MCF 10A (cell line): ENCODE results near the gene KIF4A. TPM values are rescaled to one million over a fixed set of nuclear protein-coding genes. Genes with fewer than 3 reads are reported as not detected.

Experiments
- BruUV-seq: library from RNA; stranded (reverse); fragments of 400-500 nt; replicated peaks from 2 replicates; lab custom pipeline; 2021; lab: Mats Ljungman, UMichigan
- CTCF ChIA-PET: fragments of 300-600 bp; sonication (Branson Sonifier 250); formaldehyde crosslinking; extraction: SDS; loops from one replicate; lab custom pipeline; 2021; ENCODE audit warnings: antibody characterized with exemption, inconsistent platforms; lab: Yijun Ruan, JAX
- POLR2A ChIA-PET: fragments of 300-600, 350-650 bp; sonication (Branson Sonifier 250); formaldehyde crosslinking; extraction: SDS; loops from one replicate; lab custom pipeline; 2020; ENCODE audit warnings: antibody characterized with exemption, inconsistent platforms; lab: Yijun Ruan, JAX
- DNase-seq: peaks from one replicate; pipeline ENCODE4 v3.0.0-alpha.2; 2018; ENCODE audit not compliant: unreplicated experiment
- H3K27ac Mint-ChIP-seq: one replicate; pipeline ENCODE4 v1.8.0; 2022; ENCODE audit warnings: mild to moderate bottlenecking, low read depth, mixed read lengths; ENCODE audit not compliant: unreplicated experiment
- H3K27me3 Mint-ChIP-seq: one replicate; pipeline ENCODE4 v1.8.0; 2022; ENCODE audit warnings: mixed read lengths; ENCODE audit not compliant: insufficient read depth, unreplicated experiment
- H3K36me3 Mint-ChIP-seq: one replicate; pipeline ENCODE4 v1.8.0; 2022; ENCODE audit warnings: mild to moderate bottlenecking, moderate library complexity, mixed read lengths; ENCODE audit not compliant: insufficient read depth, unreplicated experiment
- H3K4me1 Mint-ChIP-seq: one replicate; pipeline ENCODE4 v1.8.0; 2022; ENCODE audit warnings: mixed read lengths; ENCODE audit not compliant: insufficient read depth, unreplicated experiment
- H3K4me3 Mint-ChIP-seq: one replicate; pipeline ENCODE4 v1.8.0; 2022; ENCODE audit warnings: mild to moderate bottlenecking, moderate library complexity, mixed read lengths; ENCODE audit not compliant: unreplicated experiment
- H3K9me3 Mint-ChIP-seq: one replicate; pipeline ENCODE4 v1.8.0; 2022; ENCODE audit warnings: mixed read lengths; ENCODE audit not compliant: unreplicated experiment
- intact Hi-C: fragments of 100-400 bp; cut with micrococcal nuclease; formaldehyde crosslinking; loops from 2 replicates; pipeline ENCODE4 v1.14.1; 2022
- total RNA-seq: library from RNA; stranded (reverse); gene quantifications from 2 replicates; pipeline ENCODE4 v1.2.3, GENCODE V29; 2022
- TF ChIP-seq, protein P1 (sequence below): fragments of 200-600 bp; IDR thresholded peaks from one replicate; pipeline ENCODE4 v1.8.0; 2022; ENCODE audit warnings: antibody characterized with exemption, mild to moderate bottlenecking; ENCODE audit not compliant: unreplicated experiment

Gene KIF4A
- total RNA-seq, 1 experiment from 2014 or later = 19.0 TPM

DNA sequence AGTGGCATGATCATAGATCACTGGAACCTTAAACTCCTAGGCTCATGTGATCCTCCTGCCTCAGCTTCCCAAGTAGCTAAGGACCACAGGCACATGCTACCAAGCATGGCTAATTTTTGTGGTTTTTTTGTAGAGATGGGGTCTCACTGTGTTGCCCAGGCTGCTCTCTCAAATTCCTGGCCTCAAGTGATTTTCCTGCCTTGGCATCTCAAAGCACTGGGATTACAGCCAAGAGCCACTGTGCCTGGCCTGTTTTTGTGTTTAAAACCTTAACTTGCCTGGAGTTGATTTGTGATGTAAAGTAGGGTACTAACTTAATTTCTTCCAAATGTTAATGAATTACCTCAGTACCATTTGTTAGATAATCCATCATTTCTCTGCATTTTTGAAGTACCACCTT, 177.1 kb downstream of the KIF4A start:
- POLR2A ChIA-PET = no interaction called here
- intact Hi-C loops = no loop called here

DNA sequence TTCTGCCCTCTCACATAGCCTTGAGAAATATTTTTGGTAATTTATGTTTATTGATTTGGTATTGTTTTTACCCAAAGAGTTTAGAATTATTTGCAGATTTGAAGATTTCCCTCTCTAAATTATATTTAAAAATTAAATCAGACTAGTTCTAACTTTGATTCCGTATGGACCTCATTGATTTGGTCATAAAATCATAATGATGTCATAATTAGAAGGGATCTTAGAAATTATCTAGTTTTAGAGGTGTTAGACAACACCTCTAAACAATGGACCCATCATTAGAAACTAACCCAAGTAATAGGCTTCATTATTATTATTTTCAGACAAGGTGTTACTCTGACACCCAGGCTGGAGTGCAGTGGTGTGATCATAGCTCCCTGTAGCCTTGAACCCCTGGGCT, 178.8 kb downstream of the KIF4A start:
- CTCF ChIA-PET = no interaction called here
- H3K27me3 Mint-ChIP-seq = peaks cover 39% of the 10 kb centered on the region
- H3K36me3 Mint-ChIP-seq = peaks cover 7% of the 10 kb centered on the region
- no peak overlapping the region for H3K27ac Mint-ChIP-seq
- TF ChIP-seq, protein P1, sequence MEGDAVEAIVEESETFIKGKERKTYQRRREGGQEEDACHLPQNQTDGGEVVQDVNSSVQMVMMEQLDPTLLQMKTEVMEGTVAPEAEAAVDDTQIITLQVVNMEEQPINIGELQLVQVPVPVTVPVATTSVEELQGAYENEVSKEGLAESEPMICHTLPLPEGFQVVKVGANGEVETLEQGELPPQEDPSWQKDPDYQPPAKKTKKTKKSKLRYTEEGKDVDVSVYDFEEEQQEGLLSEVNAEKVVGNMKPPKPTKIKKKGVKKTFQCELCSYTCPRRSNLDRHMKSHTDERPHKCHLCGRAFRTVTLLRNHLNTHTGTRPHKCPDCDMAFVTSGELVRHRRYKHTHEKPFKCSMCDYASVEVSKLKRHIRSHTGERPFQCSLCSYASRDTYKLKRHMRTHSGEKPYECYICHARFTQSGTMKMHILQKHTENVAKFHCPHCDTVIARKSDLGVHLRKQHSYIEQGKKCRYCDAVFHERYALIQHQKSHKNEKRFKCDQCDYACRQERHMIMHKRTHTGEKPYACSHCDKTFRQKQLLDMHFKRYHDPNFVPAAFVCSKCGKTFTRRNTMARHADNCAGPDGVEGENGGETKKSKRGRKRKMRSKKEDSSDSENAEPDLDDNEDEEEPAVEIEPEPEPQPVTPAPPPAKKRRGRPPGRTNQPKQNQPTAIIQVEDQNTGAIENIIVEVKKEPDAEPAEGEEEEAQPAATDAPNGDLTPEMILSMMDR = no peak
- POLR2A ChIA-PET = interaction anchor here (0.7 kb wide), 1 partner anchor 10 kb away, joined by 3 read pairs; no protein-coding TSS in a partner anchor
- no peaks in the 10 kb centered on the region for H3K4me1 Mint-ChIP-seq
- H3K4me3 Mint-ChIP-seq = no peak overlapping the region
- H3K9me3 Mint-ChIP-seq = no peaks in the 10 kb centered on the region
- no peak for DNase-seq
- intact Hi-C loops = no loop called here
- no TSS peak for BruUV-seq

More for the DNA sequence above, 177.1 kb downstream of the KIF4A start:
- CTCF ChIA-PET = no interaction called here
- no peak for DNase-seq
- TF ChIP-seq, protein P1 = no peak
- Mint-ChIP-seq H3K4me3 (no peak overlapping the region), H3K27ac (no peak overlapping the region), H3K36me3 (peaks cover 7% of the 10 kb centered on the region), H3K4me1 (no peaks in the 10 kb centered on the region), H3K9me3 (no peaks in the 10 kb centered on the region), H3K27me3 (peaks cover 30% of the 10 kb centered on the region)
- no TSS peak for BruUV-seq

Other genes with a start within 250 kb of the KIF4A start
- 0.14 TPM in 1 of 2 replicates, not detected in the other for gene AWAT2, start 240.2 kb upstream of the KIF4A start, total RNA-seq
- gene OTUD6A, start 227.6 kb upstream of the KIF4A start, total RNA-seq = not detected in 2 replicates
- 31.9 and 36.3 TPM in 2 replicates for gene IGBP1, start 156.7 kb upstream of the KIF4A start, total RNA-seq
- gene DGAT2L6, start 112.6 kb upstream of the KIF4A start, total RNA-seq = not detected in 2 replicates
- gene AWAT1, start 55.4 kb upstream of the KIF4A start, total RNA-seq = not detected in 2 replicates
- gene P2RY4, start 29.9 kb upstream of the KIF4A start, total RNA-seq = 0.20 TPM in 1 of 2 replicates, not detected in the other
- gene ARR3, start 21.8 kb upstream of the KIF4A start, total RNA-seq = not detected in 2 replicates
- gene RAB41, start 7.9 kb upstream of the KIF4A start, total RNA-seq = not detected in 2 replicates
- gene PDZD11, start 177 bp upstream of the KIF4A start, total RNA-seq = 51.9 and 57.2 TPM in 2 replicates
- not detected in 2 replicates for gene GDPD2, start 133.2 kb downstream of the KIF4A start, total RNA-seq
- 12.8 and 20.1 TPM in 2 replicates for gene DLG3, start 154.7 kb downstream of the KIF4A start, total RNA-seq